Central memory CD8-positive, alpha-beta T cell (primary cell): ENCODE data around the gene ARPC1A.
"Not testable (repeated sequence)": the region's sequence is repeated elsewhere in the genome, so short reads cannot be mapped to it uniquely, and the experiment has no call there.

Source experiments
- ATAC-seq: fragments of 150-1000 bp; cut with Tn5 transposase; replicated peaks from 2 replicates; pipeline ENCODE4 v1.10.0; 2022; ENCODE audit warnings: mild to moderate bottlenecking, moderate FRiP score, moderate number of reproducible peaks; ENCODE audit not compliant: poor library complexity, severe bottlenecking; ENCODE audit errors: extremely low read depth
- DNase-seq, 2 donors: peaks; one replicate each; pipeline ENCODE4 v3.0.0; 2021; ENCODE audit warnings: low spot score in 2 of 2
- H3K27ac Mint-ChIP-seq: one replicate; pipeline ENCODE4 v1.8.0; 2022; ENCODE audit warnings: low read depth, mild to moderate bottlenecking, moderate library complexity, mixed read lengths
- H3K27me3 Mint-ChIP-seq: one replicate; pipeline ENCODE4 v1.8.0; 2022; ENCODE audit warnings: mixed read lengths
- H3K36me3 Mint-ChIP-seq: one replicate; pipeline ENCODE4 v1.8.0; 2022; ENCODE audit warnings: mild to moderate bottlenecking, moderate library complexity, mixed read lengths; ENCODE audit not compliant: insufficient read depth
- H3K4me1 Mint-ChIP-seq: one replicate; pipeline ENCODE4 v1.8.0; 2022; ENCODE audit warnings: mixed read lengths
- H3K4me3 Mint-ChIP-seq: one replicate; pipeline ENCODE4 v1.8.0; 2022; ENCODE audit warnings: mild to moderate bottlenecking, moderate library complexity, mixed read lengths
- H3K9me3 Mint-ChIP-seq: one replicate; pipeline ENCODE4 v1.8.0; 2022; ENCODE audit warnings: mixed read lengths

ARPC1A gene

DNA sequence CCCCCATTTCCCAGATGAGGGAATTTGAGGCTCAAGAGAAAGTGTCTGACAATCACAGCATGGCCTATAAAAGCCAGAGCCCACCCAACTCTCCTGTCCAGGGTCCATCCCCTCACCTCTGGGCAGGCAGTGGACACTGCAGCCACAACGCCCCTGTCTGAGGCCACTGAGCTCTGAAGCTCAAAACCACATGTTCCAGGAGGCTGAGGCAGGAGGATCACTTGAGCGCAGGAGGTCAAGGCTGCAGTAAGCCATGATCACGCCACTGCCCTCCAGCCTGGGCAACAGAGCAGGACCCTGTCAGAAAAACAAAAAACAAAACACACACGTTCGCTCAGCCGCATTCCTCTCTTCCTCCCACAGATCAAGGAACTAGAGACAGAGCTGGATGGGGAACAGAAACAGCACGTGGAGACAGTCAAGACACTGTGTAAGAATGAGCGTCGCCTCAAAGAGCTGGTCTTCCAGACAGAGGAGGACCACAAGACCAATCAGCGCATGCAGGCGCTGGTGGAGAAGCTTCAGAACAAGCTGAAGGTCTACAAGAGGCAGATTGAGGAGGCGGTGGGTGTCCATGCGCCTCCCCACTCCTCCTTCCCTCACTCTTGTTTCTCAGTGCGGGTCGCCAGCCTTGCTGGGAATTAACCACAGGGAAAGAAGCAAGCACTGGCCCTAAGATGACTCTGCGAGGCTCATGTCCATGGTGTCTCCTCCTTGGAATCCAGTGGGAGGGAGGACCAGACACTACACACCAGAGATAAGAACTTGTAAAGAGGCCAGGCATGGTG, 20.0 kb upstream of the ARPC1A start:
- Mint-ChIP-seq H3K4me1 (no peaks in the 10 kb centered on the region), H3K27me3 (peaks cover 12% of the 10 kb centered on the region), H3K9me3 (no peaks in the 10 kb centered on the region), H3K27ac (no peak overlapping the region), H3K36me3 (no peaks in the 10 kb centered on the region), H3K4me3 (no peak overlapping the region)
- no peak for DNase-seq
- no peak for ATAC-seq

- Mint-ChIP-seq H3K4me3 (no peak overlapping the region), H3K36me3 (no peaks in the 10 kb centered on the region), H3K27me3 (peaks cover 25% of the 10 kb centered on the region), H3K27ac (no peak overlapping the region), H3K9me3 (no peaks in the 10 kb centered on the region), H3K4me1 (no peaks in the 10 kb centered on the region)
- no peak for ATAC-seq
- no peak for DNase-seq
These were observed 17.1 kb upstream of the ARPC1A start for GRCh38 chr7:99308461-99309074.

- Mint-ChIP-seq H3K9me3 (no peaks in the 10 kb centered on the region), H3K4me1 (peaks cover under 1% of the 10 kb centered on the region), H3K36me3 (no peaks in the 10 kb centered on the region), H3K4me3 (no peak overlapping the region), H3K27ac (no peak overlapping the region), H3K27me3 (peaks cover 29% of the 10 kb centered on the region)
- no peak for ATAC-seq
- no peak for DNase-seq
These were observed 16.6 kb upstream of the ARPC1A start for GRCh38 chr7:99309111-99309510.

GRCh38 chr7:99310004-99310403, 15.7 kb upstream of the ARPC1A start:
- H3K4me1 Mint-ChIP-seq, result peaks cover 6% of the 10 kb centered on the region
- ATAC-seq (no peak), DNase-seq (no peak)
- H3K27me3 Mint-ChIP-seq, result peaks cover 35% of the 10 kb centered on the region
- no peak overlapping the region for H3K4me3 Mint-ChIP-seq
- no peaks in the 10 kb centered on the region for H3K9me3 Mint-ChIP-seq
- no peak overlapping the region for H3K27ac Mint-ChIP-seq
- no peaks in the 10 kb centered on the region for H3K36me3 Mint-ChIP-seq

DNA sequence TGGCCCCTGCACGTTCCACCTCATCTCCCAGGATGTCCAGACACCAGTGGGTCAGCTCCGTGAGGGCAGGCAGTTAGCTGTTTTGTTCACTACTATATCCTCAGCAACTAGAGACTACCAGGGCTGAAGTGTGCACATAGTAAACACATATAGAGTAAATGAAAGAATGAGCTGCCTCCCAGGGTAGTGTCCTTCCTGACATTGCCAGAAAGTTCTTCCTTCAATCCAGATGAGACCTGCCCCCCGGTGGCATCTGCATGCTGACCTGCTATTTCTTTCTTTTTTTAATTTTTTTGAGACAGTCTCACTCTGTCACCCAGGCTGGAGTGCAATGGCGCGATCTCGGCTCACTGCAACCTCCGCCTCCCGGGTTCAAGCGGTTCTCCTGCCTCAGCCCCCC, 14.0 kb upstream of the ARPC1A start:
- H3K36me3 Mint-ChIP-seq, result no peaks in the 10 kb centered on the region
- no peak overlapping the region for H3K27ac Mint-ChIP-seq
- peaks cover 35% of the 10 kb centered on the region for H3K27me3 Mint-ChIP-seq
- DNase-seq, result no peak
- H3K9me3 Mint-ChIP-seq, result no peaks in the 10 kb centered on the region
- H3K4me3 Mint-ChIP-seq, result no peak overlapping the region
- no peak for ATAC-seq
- peaks cover 6% of the 10 kb centered on the region for H3K4me1 Mint-ChIP-seq

- Mint-ChIP-seq H3K36me3 (no peaks in the 10 kb centered on the region), H3K27ac (no peak overlapping the region), H3K4me3 (peak overlapping the region; percentile 29), H3K9me3 (no peaks in the 10 kb centered on the region), H3K27me3 (peaks cover 35% of the 10 kb centered on the region), H3K4me1 (peaks cover 6% of the 10 kb centered on the region)
- ATAC-seq, result peak; percentile 49
- peak; percentile 47 to 54 for DNase-seq
These were observed 13.1 kb upstream of the ARPC1A start for GRCh38 chr7:99312316-99313203.

GRCh38 chr7:99313204-99313573, 12.5 kb upstream of the ARPC1A start:
- H3K27ac Mint-ChIP-seq, result no peak overlapping the region
- H3K4me3 Mint-ChIP-seq, result peak overlapping the region; percentile 29
- ATAC-seq, result peak; percentile 32
- no peaks in the 10 kb centered on the region for H3K36me3 Mint-ChIP-seq
- H3K27me3 Mint-ChIP-seq, result peaks cover 35% of the 10 kb centered on the region
- no peaks in the 10 kb centered on the region for H3K9me3 Mint-ChIP-seq
- no peak for DNase-seq
- H3K4me1 Mint-ChIP-seq, result peaks cover 6% of the 10 kb centered on the region

DNA sequence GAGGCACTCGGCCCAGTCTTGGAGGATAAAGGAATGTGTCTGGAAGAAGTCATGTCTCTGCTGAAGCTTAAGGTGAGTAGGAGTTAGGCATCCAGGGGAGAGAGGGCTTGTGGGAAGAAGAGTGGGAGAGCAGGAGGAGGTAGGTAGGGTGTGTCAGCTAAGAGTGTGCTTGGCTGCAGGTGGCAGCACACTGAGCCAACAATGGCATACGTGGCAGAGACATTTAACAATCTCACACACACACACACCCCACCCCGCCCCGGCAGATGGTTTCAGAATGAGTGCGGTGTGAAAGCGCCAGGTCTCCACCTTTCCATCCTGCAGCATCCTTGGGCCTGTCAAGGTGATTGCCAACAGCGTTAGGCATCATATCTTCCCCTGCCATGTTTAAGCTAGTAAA, 11.2 kb upstream of the ARPC1A start:
- H3K27me3 Mint-ChIP-seq, result peaks cover 35% of the 10 kb centered on the region
- H3K4me3 Mint-ChIP-seq, result no peak overlapping the region
- H3K9me3 Mint-ChIP-seq, result no peaks in the 10 kb centered on the region
- ATAC-seq (no peak), DNase-seq (no peak)
- H3K27ac Mint-ChIP-seq, result no peak overlapping the region
- peaks cover 6% of the 10 kb centered on the region for H3K4me1 Mint-ChIP-seq
- no peaks in the 10 kb centered on the region for H3K36me3 Mint-ChIP-seq

- DNase-seq (no peak), ATAC-seq (no peak)
- Mint-ChIP-seq H3K27ac (no peak overlapping the region), H3K27me3 (no peaks in the 10 kb centered on the region), H3K4me3 (no peak overlapping the region), H3K9me3 (no peaks in the 10 kb centered on the region), H3K36me3 (peaks cover 2% of the 10 kb centered on the region), H3K4me1 (no peaks in the 10 kb centered on the region)
These were observed 5.3 kb upstream of the ARPC1A start for GRCh38 chr7:99320371-99320770.

- H3K27ac Mint-ChIP-seq, DNase-seq, H3K4me3 Mint-ChIP-seq, H3K9me3 Mint-ChIP-seq, ATAC-seq, H3K27me3 Mint-ChIP-seq: not testable (repeated sequence)
- Mint-ChIP-seq H3K4me1 (peaks cover 15% of the 10 kb centered on the region), H3K36me3 (peaks cover 14% of the 10 kb centered on the region)
These were observed 3.0 kb upstream of the ARPC1A start for GRCh38 chr7:99322659-99323058.

DNA sequence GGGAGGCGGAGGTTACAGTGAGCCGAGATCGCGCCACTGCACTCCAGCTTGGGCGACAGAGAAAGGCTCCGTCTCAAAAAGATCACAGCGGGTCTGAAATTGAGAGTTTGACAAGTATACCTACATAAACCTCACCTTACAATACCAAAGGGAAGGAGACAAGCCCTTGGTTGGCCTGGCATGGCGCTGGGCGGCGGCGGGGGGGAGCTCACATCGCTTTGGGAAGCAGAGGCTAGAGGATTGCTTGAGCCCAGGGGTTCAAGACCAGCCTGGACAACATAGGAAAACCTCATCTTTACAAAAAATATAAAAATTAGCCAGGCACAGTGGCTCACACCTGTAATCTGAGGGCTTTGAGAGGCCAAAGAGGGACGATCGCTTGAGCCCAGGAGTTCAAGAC, 1.1 kb upstream of the ARPC1A start:
- Mint-ChIP-seq H3K4me1 (peaks cover 25% of the 10 kb centered on the region), H3K36me3 (peaks cover 17% of the 10 kb centered on the region), H3K4me3 (peak overlapping the region; percentile 90), H3K27me3 (no peaks in the 10 kb centered on the region), H3K9me3 (no peaks in the 10 kb centered on the region), H3K27ac (peak overlapping the region; percentile 92)
- DNase-seq (no peak), ATAC-seq (no peak)

DNA sequence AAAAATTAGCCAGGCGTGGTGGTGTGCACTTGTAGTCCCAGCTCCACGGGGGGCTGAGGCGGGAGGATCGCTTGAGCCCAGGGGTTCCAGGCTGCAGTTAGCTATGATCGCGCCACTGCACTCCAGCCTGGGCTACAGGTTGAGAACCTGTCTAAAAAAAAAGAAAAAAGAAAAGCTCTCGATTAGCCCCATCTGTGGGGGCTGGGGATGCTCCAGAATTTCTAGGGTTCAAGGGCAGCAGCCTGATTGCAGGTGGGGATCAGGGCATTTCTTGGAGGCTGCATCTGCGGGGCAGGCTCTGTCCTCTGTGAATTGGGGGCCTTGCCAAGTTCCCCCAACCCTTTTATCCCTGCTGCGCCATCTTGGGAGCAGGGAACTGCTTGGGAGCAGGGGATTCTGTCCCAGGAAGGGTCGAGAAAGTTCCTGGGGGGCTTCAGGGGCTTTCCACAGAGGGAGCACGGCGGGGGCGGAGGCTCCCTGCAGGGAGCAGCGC, 651 bp upstream of the ARPC1A start:
- DNase-seq, result no peak
- H3K4me3 Mint-ChIP-seq, result peak overlapping the region; percentile 90

More for the DNA sequence above, 651 bp upstream of the ARPC1A start:
- peak overlapping the region; percentile 92 for H3K27ac Mint-ChIP-seq
- H3K36me3 Mint-ChIP-seq, result peaks cover 17% of the 10 kb centered on the region
- ATAC-seq, result no peak
- H3K9me3 Mint-ChIP-seq, result no peaks in the 10 kb centered on the region
- no peaks in the 10 kb centered on the region for H3K27me3 Mint-ChIP-seq
- H3K4me1 Mint-ChIP-seq, result peaks cover 28% of the 10 kb centered on the region
